Measurements from ENCODE around the gene PYURF. TPM values are rescaled to one million over a fixed set of nuclear protein-coding genes. Genes with fewer than 3 reads are reported as not detected.

Gene PYURF
- total and polyA plus RNA-seq, 2 of the 4 experiments (the other 2 are of a cell fraction): 40.2 to 43.4 TPM

- Histone ChIP-seq H2AK5ac (ENCODE audit: low read depth, low read length) (no peak overlapping the region), H2AFZ (replicated peaks; ENCODE audit: low read length, poor library complexity) (no peak overlapping the region), H3K79me1 (ENCODE audit: low read depth in 1 of 2, low read length in 2 of 2) (no peaks in the 10 kb centered on the region), H3K36me3 (ENCODE audit: control insufficient read depth, insufficient read depth, low read length) (no peaks in the 10 kb centered on the region), H3K27ac (ENCODE audit: insufficient read depth, low read length) (no peak overlapping the region), H2BK5ac (ENCODE audit: low read depth, low read length, poor library complexity, severe bottlenecking) (no peak overlapping the region), H3K9me1 (ENCODE audit: insufficient read depth, low read length) (no peaks in the 10 kb centered on the region), H2BK20ac (ENCODE audit: low read depth, low read length) (no peak overlapping the region), H3K23ac (ENCODE audit: low read depth, low read length) (no peak overlapping the region), H3K9ac (ENCODE audit: low read depth, low read length) (no peak overlapping the region), H2BK15ac (ENCODE audit: low read depth, low read length) (no peak overlapping the region), H2AK9ac (replicated peaks; ENCODE audit: low read depth, low read length, poor library complexity) (no peak overlapping the region), H3K27me3 (ENCODE audit: control insufficient read depth, insufficient read depth, low read length) (peaks cover 9% of the 10 kb centered on the region), H4K91ac (ENCODE audit: insufficient read depth, low read depth, low read length) (no peak overlapping the region), H3K14ac (replicated peaks; ENCODE audit: low read depth, low read length) (no peak overlapping the region), H3K4ac (ENCODE audit: low read depth, low read length) (no peak overlapping the region), H3K56ac (ENCODE audit: extremely low read depth, insufficient read depth, low read length) (no peak overlapping the region), H4K20me1 (ENCODE audit: insufficient read depth, low read length) (no peaks in the 10 kb centered on the region), H3K9me3 (ENCODE audit: control insufficient read depth, insufficient read depth, low read length) (no peaks in the 10 kb centered on the region), H3K4me1 (ENCODE audit: control insufficient read depth, insufficient read depth, low read length) (no peaks in the 10 kb centered on the region), H2BK120ac (ENCODE audit: low read depth, low read length) (no peak overlapping the region), H4K8ac (ENCODE audit: low read depth in 2 of 2, low read length in 2 of 2) (no peak overlapping the region), H3K18ac (ENCODE audit: low read depth, low read length) (no peak overlapping the region), H3K4me2 (ENCODE audit: low read depth, low read length) (no peak overlapping the region), H3K4me3 (ENCODE audit: insufficient read depth, low read depth, low read length) (no peak overlapping the region), H4K5ac (ENCODE audit: low read depth, low read length) (no peak overlapping the region)
- ChIA-PET POLR2A (ENCODE audit: unreplicated experiment) (no interaction called here), CTCF (no interaction called here)
- ATAC-seq (ENCODE audit: low read depth) (no peak), DNase-seq (no peak)
- TF ChIP-seq NFE2L2 (IDR thresholded peaks at IDR 0.05; ENCODE audit: low read depth, low read length) (no peak), POLR2A (IDR thresholded peaks at IDR 0.05; ENCODE audit: low read depth, low read length) (no peak), MXI1 (IDR thresholded peaks at IDR 0.05; ENCODE audit: borderline replicate concordance, low read depth, low read length) (no peak), MAZ (IDR thresholded peaks at IDR 0.05; ENCODE audit: borderline replicate concordance, low read depth, low read length) (no peak), RFX5 (IDR thresholded peaks at IDR 0.05; ENCODE audit: low read depth, low read length) (no peak), RAD21 (IDR thresholded peaks at IDR 0.05; ENCODE audit: low read length) (no peak), CEBPB (IDR thresholded peaks at IDR 0.05; ENCODE audit: low read depth, low read length) (no peak), FOS (IDR thresholded peaks at IDR 0.05; ENCODE audit: low read depth, low read length) (no peak), SMC3 (IDR thresholded peaks at IDR 0.05; ENCODE audit: low read depth, low read length) (no peak), MAFK (IDR thresholded peaks at IDR 0.05; ENCODE audit: low read depth, low read length) (no peak)
- TF ChIP-seq, protein P1, sequence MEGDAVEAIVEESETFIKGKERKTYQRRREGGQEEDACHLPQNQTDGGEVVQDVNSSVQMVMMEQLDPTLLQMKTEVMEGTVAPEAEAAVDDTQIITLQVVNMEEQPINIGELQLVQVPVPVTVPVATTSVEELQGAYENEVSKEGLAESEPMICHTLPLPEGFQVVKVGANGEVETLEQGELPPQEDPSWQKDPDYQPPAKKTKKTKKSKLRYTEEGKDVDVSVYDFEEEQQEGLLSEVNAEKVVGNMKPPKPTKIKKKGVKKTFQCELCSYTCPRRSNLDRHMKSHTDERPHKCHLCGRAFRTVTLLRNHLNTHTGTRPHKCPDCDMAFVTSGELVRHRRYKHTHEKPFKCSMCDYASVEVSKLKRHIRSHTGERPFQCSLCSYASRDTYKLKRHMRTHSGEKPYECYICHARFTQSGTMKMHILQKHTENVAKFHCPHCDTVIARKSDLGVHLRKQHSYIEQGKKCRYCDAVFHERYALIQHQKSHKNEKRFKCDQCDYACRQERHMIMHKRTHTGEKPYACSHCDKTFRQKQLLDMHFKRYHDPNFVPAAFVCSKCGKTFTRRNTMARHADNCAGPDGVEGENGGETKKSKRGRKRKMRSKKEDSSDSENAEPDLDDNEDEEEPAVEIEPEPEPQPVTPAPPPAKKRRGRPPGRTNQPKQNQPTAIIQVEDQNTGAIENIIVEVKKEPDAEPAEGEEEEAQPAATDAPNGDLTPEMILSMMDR (conservative IDR thresholded peaks at IDR 0.05; ENCODE audit: low read depth, low read length): no peak
- WGBS, 2 experiments (ENCODE audit: extremely low coverage in 2 of 2, insufficient read length in 1 of 2): 33% methylated on average over 3 of the region's 4 CpGs; no CpG with 5 or more reads in 1 of the 2 experiments
- intact Hi-C loops (cut with micrococcal nuclease) (no loop called here), in situ Hi-C loops (cut with MboI; ENCODE audit: low sequenced_read_pairs) (no loop called here), dilution Hi-C loops (cut with HindIII; ENCODE audit: low sequenced_read_pairs, unreplicated experiment) (no loop called here)
- no TSS peak for BruUV-seq (replicated peaks)
Measured at GRCh38 chr4:88489100-88489761, 34.3 kb downstream of the PYURF start.
